Measurements from ENCODE around the gene CFAP119. TPM values are rescaled to one million over a fixed set of nuclear protein-coding genes. Genes with fewer than 3 reads are reported as not detected.

CFAP119 gene
- total and polyA plus RNA-seq, 9 of the 15 experiments (the other 6 are each of a cell fraction or from before 2014, with no cell fraction given) = 5.5 to 33.7 (median 9.6) TPM

GRCh38 chr16:30761427-30761927, 385 bp downstream of the CFAP119 start (continued):
- TF ChIP-seq ZHX1 (conservative IDR thresholded peaks at IDR 0.05; ENCODE audit: low read length) = no peak
- peak; percentile 74; the same call in 1 of the 2 replicates for TF ChIP-seq LCOR (CRISPR knock-in tag; IDR thresholded peaks at IDR 0.05)
- TF ChIP-seq EGR1 (conservative IDR thresholded peaks at IDR 0.05) = peak; percentile 57
- 0 out of 2 replicates have a peak, but pooled peaks have one; percentile 13 for TF ChIP-seq ZNF263 (CRISPR knock-in tag; IDR thresholded peaks at IDR 0.05; ENCODE audit: borderline replicate concordance)
- no peak for TF ChIP-seq CHD7 (IDR thresholded peaks at IDR 0.05; ENCODE audit: low read depth, low read length)
- TF ChIP-seq ETV6 (IDR thresholded peaks at IDR 0.05; ENCODE audit: borderline replicate concordance in 1 of 2, low read depth in 2 of 2, low read length in 1 of 2) = no peak
- TF ChIP-seq ETV6 (CRISPR knock-in tag; IDR thresholded peaks at IDR 0.05; ENCODE audit: borderline replicate concordance) = peak; percentile 36; the same call in 1 of the 2 replicates
- TF ChIP-seq ZNF280B (CRISPR knock-in tag; IDR thresholded peaks at IDR 0.05) = no peak
- no peak for TF ChIP-seq ZC3H8 (IDR thresholded peaks at IDR 0.05)

Data from K562 (cell line).